GM23338 (cell line): Measurements from ENCODE around the gene MCC. TPM values are rescaled to one million over a fixed set of nuclear protein-coding genes. Genes with fewer than 3 reads are reported as not detected.

Experiments used
- ATAC-seq: fragments of 200-7000 bp; cut with Tn5 transposase; 3 replicates; pipeline ENCODE4 v1.9.1; 2020
- DNase-seq: peaks from one replicate; pipeline ENCODE4 v3.0.0-alpha.2; 2015; ENCODE audit warnings: low spot score
- H2AFZ ChIP-seq: fragments of 200-600 bp; sonication (generic); 2 replicates; pipeline ENCODE4 v1.8.0; 2016; ENCODE audit warnings: antibody characterized with exemption, mild to moderate bottlenecking, moderate library complexity
- H3F3A ChIP-seq: fragments of 200-600 bp; sonication (generic); replicated peaks from 2 replicates; pipeline ENCODE4 v1.8.0; 2017; ENCODE audit warnings: antibody characterized with exemption, mixed run types, low read depth
- H3K27ac ChIP-seq: fragments of 200-600 bp; sonication (generic); 2 replicates; pipeline ENCODE4 v1.6.1; 2016; ENCODE audit warnings: low read depth
- H3K27me3 ChIP-seq: fragments of 200-600 bp; sonication (generic); 2 replicates; pipeline ENCODE4 v1.8.0; 2016; ENCODE audit warnings: mild to moderate bottlenecking, mixed run types, moderate library complexity; ENCODE audit not compliant: insufficient read depth
- H3K36me3 ChIP-seq: fragments of 200-600 bp; sonication (generic); 2 replicates; pipeline ENCODE4 v1.8.0; 2016; ENCODE audit warnings: mild to moderate bottlenecking; ENCODE audit not compliant: insufficient read depth
- H3K4me1 ChIP-seq: fragments of 200-600 bp; sonication (generic); 2 replicates; pipeline ENCODE4 v1.8.0; 2016; ENCODE audit warnings: mild to moderate bottlenecking, moderate library complexity; ENCODE audit not compliant: insufficient read depth
- H3K4me2 ChIP-seq: fragments of 200-600 bp; sonication (generic); 2 replicates; pipeline ENCODE4 v1.7.1; 2017; ENCODE audit warnings: mixed run types
- H3K4me3 ChIP-seq: fragments of 200-600 bp; sonication (generic); 2 replicates; pipeline ENCODE4 v1.6.1; 2016; ENCODE audit warnings: mixed run types
- H3K79me2 ChIP-seq: fragments of 200-600 bp; sonication (generic); replicated peaks from 2 replicates; pipeline ENCODE4 v1.8.0; 2017; ENCODE audit warnings: mild to moderate bottlenecking; ENCODE audit not compliant: insufficient read depth
- H3K9me2 ChIP-seq: fragments of 200-600 bp; sonication (generic); 2 replicates; pipeline ENCODE4 v1.8.0; 2017; ENCODE audit not compliant: insufficient read depth
- H4K20me1 ChIP-seq: fragments of 200-600 bp; sonication (generic); replicated peaks from 2 replicates; pipeline ENCODE4 v1.8.0; 2017; ENCODE audit warnings: mild to moderate bottlenecking; ENCODE audit not compliant: insufficient read depth
- H3K27ac Mint-ChIP-seq: 2 replicates; pipeline ENCODE4 v1.8.0; 2020; ENCODE audit warnings: inconsistent platforms, mild to moderate bottlenecking, moderate library complexity, mixed read lengths
- H3K27me3 Mint-ChIP-seq: 3 replicates; pipeline ENCODE4 v1.8.0; 2022; ENCODE audit warnings: low read depth, mild to moderate bottlenecking, moderate library complexity, mixed read lengths, inconsistent platforms; ENCODE audit not compliant: insufficient read depth, poor library complexity
- H3K36me3 Mint-ChIP-seq: 3 replicates; pipeline ENCODE4 v1.8.0; 2021; ENCODE audit warnings: low read depth, mild to moderate bottlenecking, inconsistent platforms, moderate library complexity, mixed read lengths
- H3K4me1 Mint-ChIP-seq: 3 replicates; pipeline ENCODE4 v1.8.0; 2020; ENCODE audit warnings: mild to moderate bottlenecking, inconsistent platforms, mixed read lengths
- H3K4me3 Mint-ChIP-seq: 3 replicates; pipeline ENCODE4 v1.8.0; 2021; ENCODE audit warnings: moderate library complexity, mild to moderate bottlenecking, inconsistent platforms, mixed read lengths
- H3K9me3 Mint-ChIP-seq: 3 replicates; pipeline ENCODE4 v1.8.0; 2020; ENCODE audit warnings: moderate library complexity, mild to moderate bottlenecking, inconsistent platforms, mixed read lengths
- CREB1 ChIP-seq: fragments of 250-450 bp; sonication (Bioruptor Pico); IDR thresholded peaks from 2 replicates; pipeline ENCODE4 v1.5.0; 2020; ENCODE audit warnings: low read depth, mild to moderate bottlenecking, moderate library complexity
- CTCF ChIP-seq, 2 experiments: fragments of 200-600 bp in 1 of 2; sonication (generic) in 1 of 2; conservative IDR thresholded peaks; 2 replicates each; pipeline versions ENCODE4 v1.5.1 to v1.6.1; 2016 to 2017; ENCODE audit warnings: antibody characterized with exemption in 2 of 2, low read depth in 2 of 2, mild to moderate bottlenecking in 2 of 2, moderate library complexity in 1 of 2
- EZH2 ChIP-seq: fragments of 200-600 bp; sonication (generic); IDR thresholded peaks from one replicate; pipeline ENCODE4 v1.8.0; 2017; ENCODE audit warnings: antibody characterized with exemption, mild to moderate bottlenecking, low read depth; ENCODE audit not compliant: unreplicated experiment
- EZH2phosphoT487 ChIP-seq: fragments of 200-600 bp; sonication (generic); IDR thresholded peaks from one replicate; pipeline ENCODE4 v1.8.1; 2018; ENCODE audit warnings: antibody characterized with exemption; ENCODE audit not compliant: unreplicated experiment
- JUNB ChIP-seq: IDR thresholded peaks from one replicate; pipeline ENCODE4 v1.6.1; 2016; ENCODE audit warnings: antibody characterized with exemption; ENCODE audit not compliant: unreplicated experiment
- POLR2AphosphoS5 ChIP-seq: IDR thresholded peaks from 2 replicates; pipeline ENCODE4 v1.6.1; 2016; ENCODE audit warnings: antibody characterized with exemption, low read depth
- ZNF114 ChIP-seq: fragments of 250-450 bp; sonication (Bioruptor Pico); IDR thresholded peaks from 2 replicates; pipeline ENCODE4 v1.5.0; 2020; ENCODE audit warnings: mild to moderate bottlenecking, moderate library complexity
- ZNF331 ChIP-seq: fragments of 250-450 bp; sonication (Bioruptor Pico); IDR thresholded peaks from 2 replicates; pipeline ENCODE4 v1.5.0; 2020; ENCODE audit warnings: low read depth, mild to moderate bottlenecking, moderate library complexity
- polyA plus RNA-seq: library from polyadenylated mRNA; unstranded; fragments of >200 nt; fragmentation: Nextera tagmentation; extraction: Ambion mirVana; gene quantifications from 2 replicates; pipeline ENCODE4 v1.2.1, GENCODE V29; 2016
- total RNA-seq: library from RNA; depleted of rRNA; stranded (reverse); fragments of >200 nt; shearing (Covaris generic); gene quantifications from 2 replicates; pipeline ENCODE4 v1.2.3, GENCODE V29; 2014
- TF ChIP-seq, protein P1 (sequence below): IDR thresholded peaks from one replicate; pipeline ENCODE4 v1.6.1; 2018; ENCODE audit warnings: antibody characterized with exemption; ENCODE audit not compliant: unreplicated experiment

MCC gene
- total and polyA plus RNA-seq, 2 experiments from 2014 or later: 3.8 to 10.1 TPM

DNA sequence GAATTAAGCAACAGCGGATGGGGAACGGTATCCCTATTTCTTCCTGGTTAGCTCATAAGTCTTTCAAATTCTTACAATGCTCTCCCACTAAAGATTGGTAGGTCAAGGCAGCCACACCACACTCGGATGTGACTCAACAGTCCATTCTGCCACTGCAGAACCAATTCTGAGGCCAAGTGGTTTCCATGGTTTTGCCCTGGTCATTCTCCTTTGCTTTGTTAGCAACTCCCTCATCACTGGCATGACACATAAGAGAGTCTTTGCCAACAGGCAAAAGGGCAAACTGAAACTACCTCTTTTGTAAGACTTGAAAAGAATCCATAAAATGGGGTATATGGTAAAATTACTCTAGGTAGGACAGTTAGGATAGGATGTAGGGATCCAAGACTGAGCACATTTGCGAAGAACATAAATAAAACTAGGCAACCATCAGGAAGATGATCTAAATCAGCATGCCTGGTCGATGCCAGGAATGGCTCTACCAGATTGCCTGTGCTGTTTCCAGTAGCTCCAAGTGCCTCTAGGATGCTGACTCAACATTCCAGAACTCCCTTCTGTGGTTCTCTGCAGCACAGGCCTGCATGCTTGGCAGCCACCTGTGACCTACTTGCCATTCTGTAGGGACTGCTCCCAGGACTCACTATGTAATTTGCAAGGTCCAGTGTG, 406.2 kb downstream of the MCC start:
- no peaks in the 10 kb centered on the region for H4K20me1 ChIP-seq
- H3K4me3 ChIP-seq: no peak overlapping the region

More for the DNA sequence above, 406.2 kb downstream of the MCC start:
- Histone ChIP-seq H3K27me3 (no peaks in the 10 kb centered on the region), H2AFZ (no peak overlapping the region), H3K36me3 (no peaks in the 10 kb centered on the region), H3F3A (no peaks in the 10 kb centered on the region), H3K4me1 (peaks cover 7% of the 10 kb centered on the region; the same call in 1 of the 2 replicates), H3K79me2 (no peaks in the 10 kb centered on the region), H3K4me2 (no peak overlapping the region), H3K27ac (no peak overlapping the region), H3K9me2 (no peaks in the 10 kb centered on the region)
- no peak for TF ChIP-seq EZH2phosphoT487
- TF ChIP-seq, protein P1, sequence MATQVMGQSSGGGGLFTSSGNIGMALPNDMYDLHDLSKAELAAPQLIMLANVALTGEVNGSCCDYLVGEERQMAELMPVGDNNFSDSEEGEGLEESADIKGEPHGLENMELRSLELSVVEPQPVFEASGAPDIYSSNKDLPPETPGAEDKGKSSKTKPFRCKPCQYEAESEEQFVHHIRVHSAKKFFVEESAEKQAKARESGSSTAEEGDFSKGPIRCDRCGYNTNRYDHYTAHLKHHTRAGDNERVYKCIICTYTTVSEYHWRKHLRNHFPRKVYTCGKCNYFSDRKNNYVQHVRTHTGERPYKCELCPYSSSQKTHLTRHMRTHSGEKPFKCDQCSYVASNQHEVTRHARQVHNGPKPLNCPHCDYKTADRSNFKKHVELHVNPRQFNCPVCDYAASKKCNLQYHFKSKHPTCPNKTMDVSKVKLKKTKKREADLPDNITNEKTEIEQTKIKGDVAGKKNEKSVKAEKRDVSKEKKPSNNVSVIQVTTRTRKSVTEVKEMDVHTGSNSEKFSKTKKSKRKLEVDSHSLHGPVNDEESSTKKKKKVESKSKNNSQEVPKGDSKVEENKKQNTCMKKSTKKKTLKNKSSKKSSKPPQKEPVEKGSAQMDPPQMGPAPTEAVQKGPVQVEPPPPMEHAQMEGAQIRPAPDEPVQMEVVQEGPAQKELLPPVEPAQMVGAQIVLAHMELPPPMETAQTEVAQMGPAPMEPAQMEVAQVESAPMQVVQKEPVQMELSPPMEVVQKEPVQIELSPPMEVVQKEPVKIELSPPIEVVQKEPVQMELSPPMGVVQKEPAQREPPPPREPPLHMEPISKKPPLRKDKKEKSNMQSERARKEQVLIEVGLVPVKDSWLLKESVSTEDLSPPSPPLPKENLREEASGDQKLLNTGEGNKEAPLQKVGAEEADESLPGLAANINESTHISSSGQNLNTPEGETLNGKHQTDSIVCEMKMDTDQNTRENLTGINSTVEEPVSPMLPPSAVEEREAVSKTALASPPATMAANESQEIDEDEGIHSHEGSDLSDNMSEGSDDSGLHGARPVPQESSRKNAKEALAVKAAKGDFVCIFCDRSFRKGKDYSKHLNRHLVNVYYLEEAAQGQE: no peak
- no peak for TF ChIP-seq EZH2
- no peak for TF ChIP-seq POLR2AphosphoS5
- TF ChIP-seq ZNF114 (CRISPR knock-in tag): no peak
- TF ChIP-seq CTCF (conservative IDR thresholded peaks at IDR 0.05; ENCODE audit: low read depth in 2 of 2): no peak
- TF ChIP-seq ZNF331 (CRISPR knock-in tag): no peak
- TF ChIP-seq JUNB: no peak
- no peak for TF ChIP-seq CREB1 (CRISPR knock-in tag)
- Mint-ChIP-seq H3K36me3 (peaks cover 43% of the 10 kb centered on the region), H3K27ac (no peak overlapping the region), H3K4me3 (no peak overlapping the region), H3K27me3 (peaks cover 5% of the 10 kb centered on the region), H3K9me3 (peaks cover 5% of the 10 kb centered on the region; the same call in 2 of the 3 replicates), H3K4me1 (peaks cover 12% of the 10 kb centered on the region)
- ATAC-seq (no peak), DNase-seq (no peak)
